Activated B cell treated with CpG ODN at 0.5 μM for 24 hours (primary cell): Measurements from ENCODE around the gene DVL1. TPM values are rescaled to one million over a fixed set of nuclear protein-coding genes. Genes with fewer than 3 reads are reported as not detected.

Experiments used
- ATAC-seq: fragments of 200-7000 bp; cut with Tn5 transposase; one replicate; pipeline ENCODE4 v1.10.0; 2021; ENCODE audit warnings: low read depth, mild to moderate bottlenecking, moderate library complexity
- CTCF ChIA-PET: fragments of 350-600 bp; sonication (Branson Sonifier 250); formaldehyde crosslinking; loops from one replicate; lab custom pipeline; 2021; ENCODE audit warnings: antibody characterized with exemption; lab: Charles Lee
- POLR2A ChIA-PET: fragments of 350-600 bp; sonication (Branson Sonifier 250); formaldehyde crosslinking; loops from one replicate; lab custom pipeline; 2021; ENCODE audit warnings: antibody characterized with exemption; lab: Charles Lee
- DNase-seq: peaks from one replicate; pipeline ENCODE4 v3.0.0; 2022
- H3K27ac Mint-ChIP-seq: one replicate; pipeline ENCODE4 v1.8.0; 2020; ENCODE audit warnings: mixed read lengths
- H3K27me3 Mint-ChIP-seq: one replicate; pipeline ENCODE4 v1.8.0; 2021; ENCODE audit warnings: mixed read lengths
- H3K36me3 Mint-ChIP-seq: one replicate; pipeline ENCODE4 v1.8.0; 2021; ENCODE audit warnings: low read depth, mixed read lengths
- H3K4me1 Mint-ChIP-seq: one replicate; pipeline ENCODE4 v1.8.0; 2021; ENCODE audit warnings: mixed read lengths
- H3K4me3 Mint-ChIP-seq: one replicate; pipeline ENCODE4 v1.8.0; 2020; ENCODE audit warnings: mild to moderate bottlenecking, mixed read lengths
- H3K9me3 Mint-ChIP-seq: one replicate; pipeline ENCODE4 v1.8.0; 2020; ENCODE audit warnings: mixed read lengths
- intact Hi-C: fragments of 100-400 bp; cut with micrococcal nuclease; formaldehyde crosslinking; loops from one replicate; pipeline ENCODE4 v1.15.1; 2024
- total RNA-seq: library from RNA; stranded (reverse); gene quantifications from 2 replicates; pipeline ENCODE4 v1.2.3, GENCODE V29; 2022
- TF ChIP-seq, protein P1 (sequence below): fragments of 200-600 bp; IDR thresholded peaks from one replicate; pipeline ENCODE4 v1.8.0; 2022; ENCODE audit warnings: antibody characterized with exemption, mild to moderate bottlenecking

Gene DVL1
- total RNA-seq, 1 donor from 2014 or later, result 29.3 TPM

DNA sequence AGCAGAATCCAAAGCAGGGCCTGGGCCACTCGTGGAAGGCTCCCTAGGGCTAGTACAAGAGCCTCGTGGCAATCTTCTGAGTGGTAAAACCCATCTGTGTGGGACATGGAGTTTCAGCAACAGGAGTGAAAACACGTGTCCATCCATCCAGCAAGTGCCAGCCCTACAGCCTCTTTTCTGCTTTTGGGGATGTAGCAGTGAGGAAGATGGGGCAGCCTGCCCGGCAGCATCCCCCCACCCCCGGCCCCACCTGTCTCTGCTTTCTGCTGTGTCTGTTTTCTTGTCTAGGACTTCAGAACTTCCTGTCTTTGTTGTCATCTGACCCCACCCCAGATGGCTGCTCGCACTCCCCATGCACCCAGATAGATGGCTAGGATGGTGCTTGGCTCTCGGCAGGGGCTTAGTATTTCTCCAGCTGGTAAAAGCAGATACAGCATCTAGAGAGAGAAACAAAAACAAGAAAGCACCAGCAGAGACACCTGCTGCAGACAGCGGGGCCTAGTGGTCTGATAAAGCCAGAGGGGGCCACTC is 23.1 kb downstream of the DVL1 start:
- Mint-ChIP-seq H3K36me3 (peaks cover 11% of the 10 kb centered on the region), H3K4me3 (peak overlapping the region; percentile 15), H3K4me1 (peaks cover 54% of the 10 kb centered on the region), H3K27me3 (no peaks in the 10 kb centered on the region), H3K27ac (no peak overlapping the region), H3K9me3 (no peaks in the 10 kb centered on the region)
- POLR2A ChIA-PET, result interaction anchor here (0.8 kb wide), 1 partner anchor 15 kb away, joined by 3 read pairs; no protein-coding TSS in a partner anchor
- intact Hi-C loops, result no loop called here
- ATAC-seq (no peak), DNase-seq (no peak)
- TF ChIP-seq, protein P1, sequence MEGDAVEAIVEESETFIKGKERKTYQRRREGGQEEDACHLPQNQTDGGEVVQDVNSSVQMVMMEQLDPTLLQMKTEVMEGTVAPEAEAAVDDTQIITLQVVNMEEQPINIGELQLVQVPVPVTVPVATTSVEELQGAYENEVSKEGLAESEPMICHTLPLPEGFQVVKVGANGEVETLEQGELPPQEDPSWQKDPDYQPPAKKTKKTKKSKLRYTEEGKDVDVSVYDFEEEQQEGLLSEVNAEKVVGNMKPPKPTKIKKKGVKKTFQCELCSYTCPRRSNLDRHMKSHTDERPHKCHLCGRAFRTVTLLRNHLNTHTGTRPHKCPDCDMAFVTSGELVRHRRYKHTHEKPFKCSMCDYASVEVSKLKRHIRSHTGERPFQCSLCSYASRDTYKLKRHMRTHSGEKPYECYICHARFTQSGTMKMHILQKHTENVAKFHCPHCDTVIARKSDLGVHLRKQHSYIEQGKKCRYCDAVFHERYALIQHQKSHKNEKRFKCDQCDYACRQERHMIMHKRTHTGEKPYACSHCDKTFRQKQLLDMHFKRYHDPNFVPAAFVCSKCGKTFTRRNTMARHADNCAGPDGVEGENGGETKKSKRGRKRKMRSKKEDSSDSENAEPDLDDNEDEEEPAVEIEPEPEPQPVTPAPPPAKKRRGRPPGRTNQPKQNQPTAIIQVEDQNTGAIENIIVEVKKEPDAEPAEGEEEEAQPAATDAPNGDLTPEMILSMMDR, result no peak
- CTCF ChIA-PET, result no interaction called here

DNA sequence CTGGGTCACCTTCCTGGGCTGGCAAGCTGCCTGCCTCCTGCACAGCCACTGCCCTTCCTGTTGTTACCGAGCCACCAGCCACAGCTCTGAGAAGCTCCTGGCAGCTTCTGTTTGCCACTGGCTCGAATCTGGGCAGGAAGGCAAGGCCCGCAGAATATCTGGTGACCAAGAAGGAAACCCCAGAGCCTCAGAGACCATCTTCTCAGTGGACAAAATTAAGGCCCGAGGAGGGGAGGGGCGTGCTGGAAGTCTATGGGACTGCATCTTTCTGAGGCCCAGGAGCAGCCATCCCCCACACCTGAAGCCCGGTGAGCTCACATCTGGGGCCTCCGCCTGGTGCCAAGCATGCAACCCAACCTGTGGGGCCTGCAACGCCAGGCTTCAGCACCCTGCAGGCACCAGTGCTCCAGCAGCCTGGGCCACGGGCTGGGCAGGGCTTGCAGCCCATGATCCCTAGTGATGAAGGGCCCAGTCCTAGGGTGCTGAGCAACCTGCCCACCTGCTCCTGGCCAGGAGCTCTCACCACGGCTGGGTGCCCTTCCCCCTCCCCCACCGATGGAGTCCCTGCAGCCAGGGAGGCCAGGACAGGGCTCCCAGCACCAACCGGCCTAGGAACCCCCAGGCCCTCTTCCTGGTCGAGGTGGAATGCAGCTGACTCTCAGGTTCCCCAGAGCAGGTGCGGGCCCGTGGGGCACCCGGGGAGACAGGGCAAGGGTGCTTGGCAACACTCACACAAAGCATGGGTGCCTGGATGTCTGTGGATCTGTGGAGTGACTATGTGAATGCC is 23.7 kb downstream of the DVL1 start:
- DNase-seq, result no peak
- peak overlapping the region; percentile 90 for H3K4me3 Mint-ChIP-seq
- TF ChIP-seq, protein P1, result no peak
- ChIA-PET CTCF (no interaction called here), POLR2A (interaction anchor here (0.8 to 1.2 kb wide), 2 partner anchors 16 to 22 kb away, joined by 3 read pairs; no protein-coding TSS in a partner anchor)
- intact Hi-C loops, result no loop called here
- H3K4me1 Mint-ChIP-seq, result peaks cover 49% of the 10 kb centered on the region
- no peak for ATAC-seq
- H3K27me3 Mint-ChIP-seq, result no peaks in the 10 kb centered on the region
- peaks cover 11% of the 10 kb centered on the region for H3K36me3 Mint-ChIP-seq
- no peak overlapping the region for H3K27ac Mint-ChIP-seq
- no peaks in the 10 kb centered on the region for H3K9me3 Mint-ChIP-seq

DNA sequence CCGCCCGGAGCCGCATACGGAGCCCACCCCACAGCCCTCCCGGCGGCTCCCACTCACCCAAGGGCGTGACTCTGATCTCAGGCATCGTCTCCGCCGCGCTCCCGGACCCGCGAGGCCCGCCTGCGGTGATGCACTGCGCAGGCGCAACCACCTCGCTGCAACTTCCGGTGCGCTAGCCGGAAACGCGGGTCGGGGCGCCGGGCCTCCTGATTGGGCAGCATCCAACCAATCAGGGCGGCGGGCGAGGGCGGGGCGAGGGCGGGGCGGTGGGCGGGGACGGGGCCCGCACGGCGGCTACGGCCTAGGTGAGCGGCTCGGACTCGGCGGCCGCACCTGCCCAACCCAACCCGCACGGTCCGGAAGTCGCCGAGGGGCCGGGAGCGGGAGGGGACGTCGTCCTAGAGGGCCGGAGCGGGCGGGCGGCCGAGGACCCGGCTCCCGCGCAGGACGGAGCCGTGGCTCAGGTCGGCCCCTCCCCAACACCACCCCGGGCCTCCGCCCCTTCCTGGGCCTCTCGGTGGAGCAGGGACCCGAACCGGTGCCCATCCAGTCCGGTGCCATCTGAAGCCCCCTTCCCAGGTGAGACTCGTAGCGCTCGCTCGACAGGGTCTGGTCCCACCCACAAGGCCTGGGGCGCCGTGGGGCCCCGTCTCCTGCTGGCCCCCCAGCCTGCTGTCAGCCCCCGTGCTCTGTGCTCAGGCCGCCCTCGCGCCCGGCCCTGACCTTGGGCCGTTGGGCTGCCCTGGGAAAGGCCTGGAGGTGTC is 24.5 kb downstream of the DVL1 start, which contains the start of the genes CPTP and INTS11:
Gene CPTP, plus strand, starts transcription at position 279 of the 764 bp plus-strand sequence. CDS start 2,109 bp downstream, outside the sequence.
Gene INTS11, minus strand, starts transcription at position 137 of the 764 bp plus-strand sequence. Its CDS starts 52 bp downstream, at position 85.
- no peaks in the 10 kb centered on the region for H3K27me3 Mint-ChIP-seq
- intact Hi-C loops, result loop anchor here (1.0 kb wide), 3 partner anchors 16 to 51 kb away; partner anchors contain the start of genes AURKAIP1, DVL1 and PUSL1
- TF ChIP-seq, protein P1, result no peak
- H3K4me1 Mint-ChIP-seq, result peaks cover 41% of the 10 kb centered on the region
- ATAC-seq, result peak; percentile 87
- ChIA-PET CTCF (no interaction called here), POLR2A (interaction anchor here (0.6 to 1.2 kb wide), 2 partner anchors 23 to 505 kb away, joined by 3 to 4 read pairs; no protein-coding TSS in a partner anchor)
- H3K27ac Mint-ChIP-seq, result peak within 1 kb of the TSS; percentile 80
- DNase-seq, result peak; percentile 91
- peak within 1 kb of the TSS; percentile 90 for H3K4me3 Mint-ChIP-seq
- peaks cover 16% of the 10 kb centered on the region for H3K36me3 Mint-ChIP-seq
- no peaks in the 10 kb centered on the region for H3K9me3 Mint-ChIP-seq

DNA sequence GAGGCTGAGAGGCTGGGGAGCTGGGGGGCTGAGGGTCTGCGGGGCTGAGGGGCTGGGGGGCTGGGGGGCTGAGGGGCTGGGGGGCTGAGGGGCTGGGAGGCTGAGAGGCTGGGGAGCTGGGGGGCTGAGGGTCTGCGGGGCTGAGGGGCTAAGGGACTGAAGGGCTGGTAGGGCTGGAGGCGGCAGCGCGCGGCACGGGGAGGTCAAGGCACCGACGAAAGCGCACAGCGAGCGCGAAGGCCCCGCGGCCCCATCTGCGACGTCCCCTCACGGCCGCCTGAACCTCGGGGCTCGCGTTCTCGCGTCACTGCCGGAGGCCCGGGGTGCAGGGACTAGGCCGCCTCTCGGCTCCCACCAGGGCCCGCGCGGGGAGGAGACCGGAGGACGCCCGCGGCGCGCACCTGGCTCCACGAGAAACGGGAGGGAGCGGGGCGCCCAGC is 25.1 kb downstream of the DVL1 start:
- DNase-seq, result no peak
- ChIA-PET POLR2A (interaction anchor here (0.6 to 1.3 kb wide), 2 partner anchors 51 to 506 kb away, joined by 4 to 5 read pairs; partner anchors contain the start of gene AURKAIP1), CTCF (no interaction called here)
- peaks cover 21% of the 10 kb centered on the region for H3K36me3 Mint-ChIP-seq
- no peaks in the 10 kb centered on the region for H3K9me3 Mint-ChIP-seq
- H3K4me3 Mint-ChIP-seq, result peak overlapping the region; percentile 90
- no peak overlapping the region for H3K27ac Mint-ChIP-seq
- peaks cover 37% of the 10 kb centered on the region for H3K4me1 Mint-ChIP-seq
- TF ChIP-seq, protein P1, result no peak
- intact Hi-C loops, result loop anchor here (1.0 kb wide), 3 partner anchors 16 to 51 kb away; partner anchors contain the start of genes AURKAIP1, DVL1 and PUSL1
- H3K27me3 Mint-ChIP-seq, result no peaks in the 10 kb centered on the region
- no peak for ATAC-seq
